GM23248 (cell line): ENCODE data around the gene SDCCAG8. TPM values are rescaled to one million over a fixed set of nuclear protein-coding genes. Genes with fewer than 3 reads are reported as not detected.

ENCODE experiments used
- DNase-seq: peaks from one replicate; pipeline ENCODE4 v3.0.0-alpha.2; 2015
- H2AFZ ChIP-seq: fragments of 200-600 bp; sonication (generic); 2 replicates; pipeline ENCODE4 v1.6.1; 2016; ENCODE audit warnings: antibody characterized with exemption
- H3F3A ChIP-seq: fragments of 200-600 bp; sonication (generic); 2 replicates; pipeline ENCODE4 v1.6.1; 2016; ENCODE audit warnings: mild to moderate bottlenecking, antibody characterized with exemption, mixed run types; ENCODE audit not compliant: insufficient read depth
- H3K27ac ChIP-seq: fragments of 200-600 bp; sonication (generic); 2 replicates; pipeline ENCODE4 v1.5.1; 2016; ENCODE audit warnings: mild to moderate bottlenecking
- H3K27me3 ChIP-seq: fragments of 200-600 bp; sonication (generic); replicated peaks from 2 replicates; pipeline ENCODE4 v1.6.1; 2016; ENCODE audit warnings: mild to moderate bottlenecking; ENCODE audit not compliant: insufficient read depth
- H3K36me3 ChIP-seq: fragments of 200-600 bp; sonication (generic); 2 replicates; pipeline ENCODE4 v1.6.1; 2016; ENCODE audit warnings: low read depth, mild to moderate bottlenecking
- H3K4me1 ChIP-seq: fragments of 200-600 bp; sonication (generic); 2 replicates; pipeline ENCODE4 v1.6.1; 2016; ENCODE audit warnings: mild to moderate bottlenecking; ENCODE audit not compliant: insufficient read depth
- H3K4me2 ChIP-seq: fragments of 200-600 bp; sonication (generic); one replicate; pipeline ENCODE4 v1.6.1; 2016; ENCODE audit warnings: mild to moderate bottlenecking; ENCODE audit not compliant: unreplicated experiment
- H3K4me3 ChIP-seq: fragments of 200-600 bp; sonication (generic); 2 replicates; pipeline ENCODE4 v1.5.1; 2016; ENCODE audit warnings: mild to moderate bottlenecking
- H3K79me2 ChIP-seq: fragments of 200-600 bp; sonication (generic); 2 replicates; pipeline ENCODE4 v1.6.1; 2016; ENCODE audit warnings: mild to moderate bottlenecking; ENCODE audit not compliant: insufficient read depth
- H3K9ac ChIP-seq: fragments of 200-600 bp; sonication (generic); 2 replicates; pipeline ENCODE4 v1.6.1; 2016; ENCODE audit warnings: mild to moderate bottlenecking
- H3K9me2 ChIP-seq: fragments of 200-600 bp; sonication (generic); 2 replicates; pipeline ENCODE4 v1.6.1; 2016; ENCODE audit warnings: mixed run types, mild to moderate bottlenecking, moderate library complexity; ENCODE audit not compliant: insufficient read depth
- H3K9me3 ChIP-seq: fragments of 200-600 bp; sonication (generic); one replicate; pipeline ENCODE4 v1.6.1; 2017; ENCODE audit warnings: low read depth
- H4K20me1 ChIP-seq: fragments of 200-600 bp; sonication (generic); 2 replicates; pipeline ENCODE4 v1.6.0; 2016; ENCODE audit not compliant: insufficient read depth
- EZH2 ChIP-seq: fragments of 200-600 bp; sonication (generic); IDR thresholded peaks from 2 replicates; pipeline ENCODE4 v1.6.1; 2018; ENCODE audit warnings: antibody characterized with exemption, mild to moderate bottlenecking; ENCODE audit not compliant: insufficient read depth, poor library complexity, severe bottlenecking
- EZH2phosphoT487 ChIP-seq: fragments of 200-600 bp; sonication (generic); IDR thresholded peaks from 2 replicates; pipeline ENCODE4 v1.6.1; 2018; ENCODE audit warnings: antibody characterized with exemption, moderate library complexity, mild to moderate bottlenecking, low read depth; ENCODE audit not compliant: insufficient read depth
- WGBS, 2 experiments: methylation state at CpG; one replicate each; pipeline ENCODE4 v1.1.6; 2015 to 2017; ENCODE audit warnings: low lambda C conversion rate in 2 of 2, low coverage in 1 of 2; ENCODE audit errors: missing lambda C conversion rate in 2 of 2; 5-methylcytosine and 5-hydroxymethylcytosine counted together
- in situ Hi-C: fragments of 300-500 bp; cut with MboI; formaldehyde crosslinking; loops from 2 replicates; pipeline ENCODE4 v1.15.0; 2020
- polyA plus RNA-seq: library from polyadenylated mRNA; unstranded; fragments of >200 nt; fragmentation: Nextera tagmentation; extraction: Ambion mirVana; gene quantifications from 2 replicates; pipeline ENCODE4 v1.2.1, GENCODE V29; 2016
- total RNA-seq: library from RNA; depleted of rRNA; stranded (reverse); fragments of >200 nt; shearing (Covaris generic); gene quantifications from 2 replicates; pipeline ENCODE4 v1.2.3, GENCODE V29; 2014

The SDCCAG8 gene
- total and polyA plus RNA-seq, 2 experiments from 2014 or later, result 29.4 to 45.3 TPM

DNA sequence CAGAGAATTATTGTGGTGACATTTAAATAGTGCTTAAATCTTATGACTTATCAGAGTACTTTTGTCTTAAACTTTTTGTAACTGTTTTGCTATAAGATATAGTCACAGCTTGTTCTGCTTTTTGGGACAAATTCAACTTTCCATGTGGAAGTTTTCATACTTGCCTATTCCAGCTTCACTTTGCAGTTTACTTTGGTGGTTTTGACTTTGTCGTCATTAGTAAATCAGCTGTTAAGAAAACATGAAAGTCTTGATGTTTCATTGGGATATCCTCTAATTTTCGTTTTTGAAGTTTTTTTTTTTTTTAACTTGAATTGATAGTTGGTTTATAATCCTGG, 31.3 kb downstream of the SDCCAG8 start:
- 0 out of 2 replicates have a peak overlapping the region, but pooled peaks have one; percentile 1 for H2AFZ ChIP-seq
- WGBS, 2 experiments, result 83 to 87% methylated on average over 2 of the region's 2 CpGs
- H3K9ac ChIP-seq, result peak overlapping the region; percentile 32
- no peaks in the 10 kb centered on the region for H3K27me3 ChIP-seq
- H3K4me2 ChIP-seq, result peak overlapping the region; percentile 60
- peaks cover 44% of the 10 kb centered on the region for H3K4me1 ChIP-seq
- no peaks in the 10 kb centered on the region for H4K20me1 ChIP-seq
- no peaks in the 10 kb centered on the region for H3K9me3 ChIP-seq
- no peaks in the 10 kb centered on the region; the same call in 1 of the 2 replicates for H3K9me2 ChIP-seq
- H3K36me3 ChIP-seq, result 0 out of 2 replicates have a peak, but pooled peaks cover 5% of the 10 kb centered on the region
- H3K4me3 ChIP-seq, result no peak overlapping the region
- peak overlapping the region; percentile 77 for H3K27ac ChIP-seq
- no peak for DNase-seq
- H3F3A ChIP-seq, result peaks cover 36% of the 10 kb centered on the region
- peaks cover 65% of the 10 kb centered on the region for H3K79me2 ChIP-seq
- TF ChIP-seq EZH2phosphoT487, result no peak
- no peak for TF ChIP-seq EZH2
- in situ Hi-C loops, result no loop called here

GRCh38 chr1:243287652-243288051, 31.8 kb downstream of the SDCCAG8 start:
- DNase-seq, result peak; percentile 89
- Histone ChIP-seq H3K79me2 (peaks cover 65% of the 10 kb centered on the region), H3K9me3 (no peaks in the 10 kb centered on the region), H2AFZ (no peak overlapping the region), H3K4me3 (no peak overlapping the region), H4K20me1 (no peaks in the 10 kb centered on the region), H3K9ac (peak overlapping the region; percentile 52), H3K4me1 (peaks cover 44% of the 10 kb centered on the region), H3K27me3 (no peaks in the 10 kb centered on the region), H3F3A (peaks cover 39% of the 10 kb centered on the region), H3K27ac (peak overlapping the region; percentile 77), H3K4me2 (peak overlapping the region; percentile 60), H3K9me2 (no peaks in the 10 kb centered on the region; the same call in 1 of the 2 replicates), H3K36me3 (no peaks in the 10 kb centered on the region)
- 0 to 4% methylated on average over 1 of the region's 1 CpG for WGBS, 2 experiments
- TF ChIP-seq EZH2phosphoT487, result no peak
- TF ChIP-seq EZH2, result no peak
- in situ Hi-C loops, result no loop called here

GRCh38 chr1:243288062-243288461, 32.2 kb downstream of the SDCCAG8 start:
- H3K27me3 ChIP-seq, result no peaks in the 10 kb centered on the region
- peak overlapping the region; percentile 77 for H3K27ac ChIP-seq
- in situ Hi-C loops, result no loop called here
- H3K4me2 ChIP-seq, result peak overlapping the region; percentile 60
- H4K20me1 ChIP-seq, result no peaks in the 10 kb centered on the region
- no peaks in the 10 kb centered on the region for H3K9me3 ChIP-seq
- WGBS, 2 experiments, result 77 to 82% methylated on average over 6 of the region's 6 CpGs
- H2AFZ ChIP-seq, result no peak overlapping the region
- TF ChIP-seq EZH2 (no peak), EZH2phosphoT487 (no peak)
- 0 out of 2 replicates have a peak, but pooled peaks cover 3% of the 10 kb centered on the region for H3K36me3 ChIP-seq
- no peak for DNase-seq
- no peak overlapping the region for H3K4me3 ChIP-seq
- peaks cover 44% of the 10 kb centered on the region for H3K4me1 ChIP-seq
- no peaks in the 10 kb centered on the region; the same call in 1 of the 2 replicates for H3K9me2 ChIP-seq
- H3K79me2 ChIP-seq, result peaks cover 66% of the 10 kb centered on the region
- peak overlapping the region; percentile 52 for H3K9ac ChIP-seq
- peaks cover 39% of the 10 kb centered on the region for H3F3A ChIP-seq

DNA sequence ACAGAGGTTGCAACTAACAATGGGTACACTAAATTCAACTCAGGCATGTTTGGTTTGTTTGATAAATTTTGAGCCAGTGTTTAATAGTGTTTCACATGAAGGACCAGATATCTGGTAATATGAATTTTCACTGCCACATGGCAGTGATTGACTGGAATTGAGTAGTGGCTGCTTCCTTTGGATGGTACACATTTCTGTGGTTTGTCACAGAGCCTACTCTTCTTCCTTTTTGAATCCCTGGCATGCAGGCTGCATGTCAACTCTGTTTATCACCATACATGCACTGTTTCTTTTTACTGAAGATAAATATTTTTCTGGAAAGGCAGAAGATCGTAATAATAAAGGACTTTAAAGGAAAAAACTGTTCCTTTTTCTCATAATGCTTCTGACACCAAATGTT, 35.5 kb downstream of the SDCCAG8 start:
- Histone ChIP-seq H3K36me3 (peaks cover 8% of the 10 kb centered on the region; the same call in 1 of the 2 replicates), H3K4me2 (peak overlapping the region; percentile 31), H4K20me1 (no peaks in the 10 kb centered on the region), H3K9me2 (no peaks in the 10 kb centered on the region; the same call in 1 of the 2 replicates), H3K27me3 (no peaks in the 10 kb centered on the region), H3K4me1 (peaks cover 50% of the 10 kb centered on the region), H3K4me3 (no peak overlapping the region), H3F3A (peaks cover 58% of the 10 kb centered on the region), H3K79me2 (peaks cover 56% of the 10 kb centered on the region), H3K9me3 (no peaks in the 10 kb centered on the region), H3K9ac (no peak overlapping the region), H3K27ac (no peak overlapping the region), H2AFZ (no peak overlapping the region)
- 84 to 89% methylated on average over 1 of the region's 1 CpG for WGBS, 2 experiments
- no peak for DNase-seq
- no peak for TF ChIP-seq EZH2
- TF ChIP-seq EZH2phosphoT487, result no peak
- in situ Hi-C loops, result no loop called here

GRCh38 chr1:243292117-243292516, 36.3 kb downstream of the SDCCAG8 start:
- H3K4me1 ChIP-seq, result peaks cover 42% of the 10 kb centered on the region
- no peak for DNase-seq
- H2AFZ ChIP-seq, result no peak overlapping the region
- no peaks in the 10 kb centered on the region; the same call in 1 of the 2 replicates for H3K9me2 ChIP-seq
- H3K9me3 ChIP-seq, result no peaks in the 10 kb centered on the region
- WGBS, 2 experiments, result 96 to 99% methylated on average over 5 of the region's 5 CpGs
- no peak overlapping the region for H3K9ac ChIP-seq
- H3K79me2 ChIP-seq, result peaks cover 56% of the 10 kb centered on the region
- H3F3A ChIP-seq, result peaks cover 49% of the 10 kb centered on the region
- H3K27me3 ChIP-seq, result no peaks in the 10 kb centered on the region
- TF ChIP-seq EZH2, result no peak
- no peak for TF ChIP-seq EZH2phosphoT487
- H3K27ac ChIP-seq, result no peak overlapping the region
- no peaks in the 10 kb centered on the region for H4K20me1 ChIP-seq
- H3K4me3 ChIP-seq, result no peak overlapping the region
- no peak overlapping the region for H3K4me2 ChIP-seq
- peaks cover 12% of the 10 kb centered on the region; the same call in 1 of the 2 replicates for H3K36me3 ChIP-seq
- in situ Hi-C loops, result no loop called here
